ENCODE data around the gene BUD31. TPM values are rescaled to one million over a fixed set of nuclear protein-coding genes. Genes with fewer than 3 reads are reported as not detected.

BUD31 gene
- total RNA-seq, 4 donors from 2014 or later: 5.0 to 167 (median 50.1) TPM

GRCh38 chr7:99452541-99452940 is 43.8 kb downstream of the BUD31 start:
- peaks cover 0 to 36% (median 10%) of the 10 kb centered on the region in 4 donors for H3K36me3 ChIP-seq
- no peak overlapping the region for H3K27ac ChIP-seq
- H3K27me3 ChIP-seq: no peaks in the 10 kb centered on the region
- no peak for DNase-seq
- in situ Hi-C loops (cut with MboI; ENCODE audit: low pct_ligation_motif_present in 1 of 4, low pct_unique_long_range_greater_than_20kb in 1 of 4, low sequenced_read_pairs in 3 of 4): no loop called here
- WGBS, 2 donors (ENCODE audit: low coverage in 1 of 2): 92 to 100% methylated on average over 1 to 13 of the region's 13 CpGs
- H3K4me1 ChIP-seq: no peaks in the 10 kb centered on the region
- no peaks in the 10 kb centered on the region for H3K9me3 ChIP-seq
- TF ChIP-seq CTCF (IDR thresholded peaks at IDR 0.05) (no peak), EP300 (IDR thresholded peaks at IDR 0.05; ENCODE audit: low read depth) (no peak), POLR2A (IDR thresholded peaks at IDR 0.05) (no peak), POLR2AphosphoS5 (IDR thresholded peaks at IDR 0.05) (no peak)
- H3K4me3 ChIP-seq: no peak overlapping the region
- intact Hi-C loops (cut with DNase I; ENCODE audit: low total_unique reads): no loop called here

DNA sequence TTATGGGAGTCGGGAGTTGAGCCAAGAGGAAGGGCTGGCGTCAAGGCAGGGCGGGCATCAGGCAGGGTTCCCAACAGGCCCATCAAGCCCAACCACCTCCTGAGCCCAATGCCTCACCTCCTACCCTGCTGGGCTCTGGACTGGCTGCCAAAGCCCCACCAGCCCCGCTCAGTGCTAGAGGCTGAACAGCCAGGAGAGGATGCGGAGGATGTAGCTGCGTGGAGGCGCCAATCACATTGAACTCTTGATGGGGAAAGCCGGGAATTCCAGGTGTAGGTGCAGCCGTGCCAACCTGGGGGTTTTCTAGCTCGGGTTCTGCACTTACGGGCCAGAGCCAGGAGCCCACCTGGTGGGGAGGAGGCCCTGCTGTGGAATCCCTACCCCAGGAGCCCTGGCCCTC is 44.3 kb downstream of the BUD31 start:
- TF ChIP-seq CTCF (IDR thresholded peaks at IDR 0.05) (no peak), POLR2AphosphoS5 (IDR thresholded peaks at IDR 0.05) (no peak), EP300 (IDR thresholded peaks at IDR 0.05; ENCODE audit: low read depth) (no peak), POLR2A (IDR thresholded peaks at IDR 0.05) (no peak)
- 92% methylated on average over 11 of the region's 11 CpGs; no CpG with 5 or more reads in 1 of the 2 donors for WGBS, 2 donors (ENCODE audit: low coverage in 1 of 2)
- Histone ChIP-seq H3K27me3 (no peaks in the 10 kb centered on the region), H3K9me3 (no peaks in the 10 kb centered on the region), H3K4me3 (no peak overlapping the region), H3K36me3 (peaks cover 0 to 35% (median 12%) of the 10 kb centered on the region in 4 donors), H3K27ac (no peak overlapping the region), H3K4me1 (no peaks in the 10 kb centered on the region)
- intact Hi-C loops (cut with DNase I; ENCODE audit: low total_unique reads) (no loop called here), in situ Hi-C loops (cut with MboI; ENCODE audit: low pct_ligation_motif_present in 1 of 4, low pct_unique_long_range_greater_than_20kb in 1 of 4, low sequenced_read_pairs in 3 of 4) (no loop called here)
- DNase-seq: no peak

- WGBS, 2 donors (ENCODE audit: low coverage in 1 of 2): 85% methylated on average over 6 of the region's 9 CpGs; no CpG with 5 or more reads in 1 of the 2 donors
- H3K4me1 ChIP-seq: no peaks in the 10 kb centered on the region
- H3K36me3 ChIP-seq: peaks cover 0 to 22% (median 10%) of the 10 kb centered on the region in 4 donors
- H3K9me3 ChIP-seq: no peaks in the 10 kb centered on the region
- in situ Hi-C loops (cut with MboI; ENCODE audit: low pct_ligation_motif_present in 1 of 4, low pct_unique_long_range_greater_than_20kb in 1 of 4, low sequenced_read_pairs in 3 of 4): no loop called here
- H3K27ac ChIP-seq: no peak overlapping the region
- TF ChIP-seq POLR2A (IDR thresholded peaks at IDR 0.05): no peak
- TF ChIP-seq EP300 (IDR thresholded peaks at IDR 0.05; ENCODE audit: low read depth): no peak
- TF ChIP-seq POLR2AphosphoS5 (IDR thresholded peaks at IDR 0.05): no peak
- no peak for TF ChIP-seq CTCF (IDR thresholded peaks at IDR 0.05)
- no peaks in the 10 kb centered on the region for H3K27me3 ChIP-seq
- H3K4me3 ChIP-seq: no peak overlapping the region
- no peak for DNase-seq
- intact Hi-C loops (cut with DNase I; ENCODE audit: low total_unique reads): no loop called here
Measured at GRCh38 chr7:99455874-99456273, 47.1 kb downstream of the BUD31 start.

DNA sequence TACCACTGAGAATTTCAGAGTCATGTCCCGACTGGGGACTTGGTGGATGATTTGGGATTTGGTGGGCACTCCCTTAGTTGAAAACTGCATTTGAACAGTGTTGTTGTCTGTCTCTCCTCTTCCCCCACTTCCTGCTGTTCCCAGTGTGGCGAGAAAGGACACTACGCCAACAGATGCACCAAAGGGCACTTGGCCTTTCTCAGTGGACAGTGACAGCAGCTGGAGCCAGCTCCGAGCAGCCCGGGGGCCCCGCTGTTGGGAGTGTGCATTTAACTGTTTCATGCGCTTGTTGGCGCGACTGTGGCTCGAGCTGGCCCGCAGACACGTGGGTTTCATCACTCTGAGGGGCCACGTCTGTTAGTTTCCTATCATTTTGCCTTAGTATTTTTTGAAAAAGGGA is 47.5 kb downstream of the BUD31 start:
- no peak for TF ChIP-seq CTCF (IDR thresholded peaks at IDR 0.05)
- no peak for TF ChIP-seq EP300 (IDR thresholded peaks at IDR 0.05; ENCODE audit: low read depth)
- TF ChIP-seq POLR2AphosphoS5 (IDR thresholded peaks at IDR 0.05): no peak
- no peak for TF ChIP-seq POLR2A (IDR thresholded peaks at IDR 0.05)
- Histone ChIP-seq H3K4me1 (no peaks in the 10 kb centered on the region), H3K27ac (no peak overlapping the region), H3K9me3 (no peaks in the 10 kb centered on the region), H3K4me3 (no peak overlapping the region), H3K27me3 (no peaks in the 10 kb centered on the region), H3K36me3 (peaks cover 0 to 20% (median 9%) of the 10 kb centered on the region in 4 donors)
- DNase-seq: no peak
- WGBS, 2 donors (ENCODE audit: low coverage in 1 of 2): 77% methylated on average over 13 of the region's 13 CpGs; no CpG with 5 or more reads in 1 of the 2 donors
- intact Hi-C loops (cut with DNase I; ENCODE audit: low total_unique reads) (no loop called here), in situ Hi-C loops (cut with MboI; ENCODE audit: low pct_ligation_motif_present in 1 of 4, low pct_unique_long_range_greater_than_20kb in 1 of 4, low sequenced_read_pairs in 3 of 4) (no loop called here)

Measured in transverse colon (tissue), 4 donors.